ENCODE measurements around the gene ZNF346.

ZNF346 gene

DNA sequence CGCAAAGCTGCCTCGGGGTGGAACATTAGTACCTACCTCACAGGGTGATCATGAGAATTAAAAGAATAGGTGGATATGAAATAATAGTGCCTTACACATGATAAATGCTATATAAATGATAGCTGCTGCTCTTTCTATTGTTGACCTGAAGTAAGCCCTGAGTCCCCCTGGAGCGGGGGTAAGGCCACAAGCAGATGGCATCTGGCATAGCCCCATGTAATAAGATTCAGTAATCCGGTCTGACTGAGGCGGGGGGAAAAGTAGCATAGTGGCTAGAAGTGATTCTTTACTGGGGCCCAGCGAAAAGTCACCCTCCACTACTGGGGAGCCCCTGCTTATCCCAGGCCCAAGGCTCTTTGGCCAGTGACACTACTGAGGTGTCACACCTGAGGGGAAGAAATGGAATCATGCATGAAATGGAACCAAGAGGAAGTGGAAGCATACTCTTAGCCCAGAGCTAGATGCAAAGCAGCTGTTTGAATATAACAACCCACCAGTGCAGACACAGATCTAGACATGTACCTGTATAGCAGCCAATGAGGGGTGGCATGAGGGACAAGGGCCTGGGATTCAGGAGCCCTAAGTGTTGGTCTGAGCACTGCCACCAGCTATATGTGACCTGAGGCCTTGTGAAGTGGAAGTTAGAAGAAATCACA, 48.2 kb downstream of the ZNF346 start:
- TF ChIP-seq, protein P1, sequence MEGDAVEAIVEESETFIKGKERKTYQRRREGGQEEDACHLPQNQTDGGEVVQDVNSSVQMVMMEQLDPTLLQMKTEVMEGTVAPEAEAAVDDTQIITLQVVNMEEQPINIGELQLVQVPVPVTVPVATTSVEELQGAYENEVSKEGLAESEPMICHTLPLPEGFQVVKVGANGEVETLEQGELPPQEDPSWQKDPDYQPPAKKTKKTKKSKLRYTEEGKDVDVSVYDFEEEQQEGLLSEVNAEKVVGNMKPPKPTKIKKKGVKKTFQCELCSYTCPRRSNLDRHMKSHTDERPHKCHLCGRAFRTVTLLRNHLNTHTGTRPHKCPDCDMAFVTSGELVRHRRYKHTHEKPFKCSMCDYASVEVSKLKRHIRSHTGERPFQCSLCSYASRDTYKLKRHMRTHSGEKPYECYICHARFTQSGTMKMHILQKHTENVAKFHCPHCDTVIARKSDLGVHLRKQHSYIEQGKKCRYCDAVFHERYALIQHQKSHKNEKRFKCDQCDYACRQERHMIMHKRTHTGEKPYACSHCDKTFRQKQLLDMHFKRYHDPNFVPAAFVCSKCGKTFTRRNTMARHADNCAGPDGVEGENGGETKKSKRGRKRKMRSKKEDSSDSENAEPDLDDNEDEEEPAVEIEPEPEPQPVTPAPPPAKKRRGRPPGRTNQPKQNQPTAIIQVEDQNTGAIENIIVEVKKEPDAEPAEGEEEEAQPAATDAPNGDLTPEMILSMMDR (conservative IDR thresholded peaks at IDR 0.05): no peak
- no peak overlapping the region for H3K27ac ChIP-seq

DNA sequence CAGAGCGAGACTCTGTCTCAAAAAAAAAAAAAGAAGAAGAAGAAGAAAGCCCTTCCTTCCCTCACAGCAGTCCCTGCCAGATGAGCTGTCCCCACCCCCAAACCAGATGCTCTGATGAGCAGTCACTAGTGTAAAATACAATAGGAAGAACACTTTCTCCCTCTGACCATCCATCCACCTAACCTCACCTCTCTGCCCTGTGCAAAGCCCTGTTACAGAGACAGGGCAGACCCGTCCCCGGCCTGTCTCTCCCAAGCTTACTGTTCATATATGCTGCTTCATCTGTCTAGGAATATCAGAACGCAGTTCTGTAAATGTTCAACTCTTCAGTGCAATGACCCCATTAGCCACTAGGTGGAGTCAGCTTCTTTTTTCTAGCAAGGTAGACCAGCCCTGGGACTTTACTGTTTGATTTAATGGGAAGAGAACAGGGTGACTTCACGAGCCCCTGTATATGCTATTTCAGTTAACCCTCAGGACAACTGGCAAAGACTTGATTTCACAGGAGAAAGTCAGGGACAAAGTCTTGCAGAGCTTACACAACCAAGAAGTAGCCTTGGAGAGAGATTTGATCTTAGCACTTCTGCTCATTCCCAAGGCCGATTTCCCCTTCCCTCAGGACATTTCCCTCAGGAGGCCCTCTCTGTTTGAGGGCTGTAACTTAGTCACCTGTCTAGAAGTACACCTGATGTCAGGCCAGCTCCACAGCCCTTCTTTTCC, 49.3 kb downstream of the ZNF346 start:
- TF ChIP-seq, protein P1 (conservative IDR thresholded peaks at IDR 0.05): peak; percentile 94
- peak overlapping the region; percentile 40 for H3K27ac ChIP-seq

DNA sequence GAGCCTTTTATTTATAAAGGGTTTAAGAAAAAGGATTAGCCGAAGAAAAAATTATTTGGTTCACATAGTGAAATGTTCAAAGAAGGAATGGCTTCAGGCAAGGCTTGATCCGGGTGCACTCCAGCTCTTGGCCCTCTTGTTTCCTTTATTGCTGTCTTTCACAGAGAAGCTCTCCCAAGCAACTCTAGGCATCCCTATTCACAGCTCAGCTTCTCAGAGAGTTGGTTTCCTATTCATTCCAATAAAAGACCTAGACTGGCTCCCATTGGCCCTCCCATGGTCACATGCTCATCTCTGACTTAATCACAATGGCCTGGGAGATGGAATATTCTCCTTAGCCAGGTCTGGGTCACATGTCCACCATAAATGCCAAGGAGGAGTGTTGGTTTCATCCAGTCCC, 54.8 kb downstream of the ZNF346 start:
- TF ChIP-seq, protein P1 (conservative IDR thresholded peaks at IDR 0.05): no peak
- H3K27ac ChIP-seq: no peak overlapping the region

DNA sequence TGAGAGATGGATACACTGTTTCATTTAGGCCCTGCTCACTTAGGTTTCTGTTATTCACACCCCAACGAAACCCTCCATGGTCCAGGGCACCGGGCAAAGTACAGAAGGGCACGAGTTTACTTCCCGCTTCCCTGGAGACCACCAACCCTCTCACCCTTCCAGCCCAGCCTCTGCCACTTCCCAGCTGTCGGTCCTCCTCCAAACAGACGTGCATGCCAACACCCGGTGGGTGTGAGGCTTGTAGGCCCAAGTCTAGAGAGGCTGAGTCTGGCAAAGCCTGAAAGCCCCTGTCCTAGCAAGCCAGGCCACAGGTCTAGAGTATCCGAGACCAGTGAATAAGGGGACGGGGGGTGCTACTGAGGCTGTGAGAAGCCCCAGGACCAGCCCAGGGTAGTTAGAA, 57.1 kb downstream of the ZNF346 start:
- no peak overlapping the region for H3K27ac ChIP-seq
- TF ChIP-seq, protein P1 (conservative IDR thresholded peaks at IDR 0.05): no peak

DNA sequence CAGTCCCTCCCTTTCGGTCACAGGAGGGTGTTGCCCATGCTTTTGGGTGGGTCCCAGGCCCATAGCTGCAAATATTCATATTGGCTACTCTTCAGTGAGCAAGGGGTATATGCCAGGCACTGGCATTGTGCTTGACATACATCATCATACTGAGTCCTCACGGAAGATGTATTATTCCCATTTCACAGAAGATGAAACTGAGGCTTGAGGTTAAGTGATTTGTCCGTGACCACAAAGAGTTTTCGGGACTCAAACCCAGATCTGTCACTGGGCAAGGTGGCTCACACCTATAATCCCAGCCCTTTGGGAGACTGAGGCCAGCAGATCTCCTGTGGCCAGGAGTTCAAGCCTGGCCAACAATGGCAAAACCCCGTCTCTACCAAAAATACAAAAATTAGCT, 57.8 kb downstream of the ZNF346 start:
- no peak overlapping the region for H3K27ac ChIP-seq
- TF ChIP-seq, protein P1 (conservative IDR thresholded peaks at IDR 0.05): no peak

DNA sequence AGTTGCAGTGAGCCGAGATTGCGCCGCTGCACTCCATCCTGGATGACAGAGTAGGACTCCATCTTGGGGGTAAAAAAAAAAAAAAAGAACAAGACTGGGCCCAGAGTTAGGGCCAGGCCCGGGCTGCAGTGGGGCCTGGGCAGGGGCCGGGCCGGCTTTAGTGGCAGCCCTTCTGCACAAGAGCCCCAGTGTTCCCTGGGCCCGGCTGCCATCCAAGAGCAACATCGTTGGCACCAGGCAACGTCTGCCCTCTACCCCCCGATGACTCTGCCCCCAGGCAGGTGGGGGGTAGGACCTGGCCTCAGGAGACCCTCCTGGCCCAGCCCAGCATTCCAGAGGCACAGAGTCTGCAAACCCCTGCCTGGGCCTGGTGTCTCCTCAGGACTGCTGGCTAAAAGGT, 59.4 kb downstream of the ZNF346 start:
- TF ChIP-seq, protein P1 (conservative IDR thresholded peaks at IDR 0.05): no peak

DNA sequence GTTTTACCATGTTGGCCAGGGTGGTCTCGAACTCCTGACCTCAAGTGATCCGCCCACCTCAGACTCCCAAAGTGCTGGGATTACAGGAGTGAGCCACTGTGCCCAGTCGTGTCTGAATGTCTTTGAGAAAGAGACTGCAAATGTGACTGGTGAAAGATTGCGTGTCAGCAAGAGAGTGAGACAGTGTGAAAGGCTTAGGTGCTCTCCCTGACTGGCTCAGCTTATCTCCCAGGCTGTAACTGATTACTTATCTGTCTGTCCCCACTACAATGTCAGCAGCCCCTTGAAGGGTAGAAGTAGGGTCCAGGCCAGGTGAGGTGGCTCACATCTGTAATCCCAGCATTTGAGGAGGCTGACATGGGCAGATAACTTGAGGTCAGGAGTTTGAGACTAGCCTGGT, 60.9 kb downstream of the ZNF346 start:
- TF ChIP-seq, protein P1 (conservative IDR thresholded peaks at IDR 0.05): no peak
- no peak overlapping the region for H3K27ac ChIP-seq

More for the DNA sequence above, 59.4 kb downstream of the ZNF346 start:
- H3K27ac ChIP-seq: no peak overlapping the region

Data from VCaP (cell line).